ENCODE measurements around the gene SYTL3.

GRCh38 chr6:158607411-158608170 lies 42.3 kb upstream of the SYTL3 start:
- TF ChIP-seq, protein P1, sequence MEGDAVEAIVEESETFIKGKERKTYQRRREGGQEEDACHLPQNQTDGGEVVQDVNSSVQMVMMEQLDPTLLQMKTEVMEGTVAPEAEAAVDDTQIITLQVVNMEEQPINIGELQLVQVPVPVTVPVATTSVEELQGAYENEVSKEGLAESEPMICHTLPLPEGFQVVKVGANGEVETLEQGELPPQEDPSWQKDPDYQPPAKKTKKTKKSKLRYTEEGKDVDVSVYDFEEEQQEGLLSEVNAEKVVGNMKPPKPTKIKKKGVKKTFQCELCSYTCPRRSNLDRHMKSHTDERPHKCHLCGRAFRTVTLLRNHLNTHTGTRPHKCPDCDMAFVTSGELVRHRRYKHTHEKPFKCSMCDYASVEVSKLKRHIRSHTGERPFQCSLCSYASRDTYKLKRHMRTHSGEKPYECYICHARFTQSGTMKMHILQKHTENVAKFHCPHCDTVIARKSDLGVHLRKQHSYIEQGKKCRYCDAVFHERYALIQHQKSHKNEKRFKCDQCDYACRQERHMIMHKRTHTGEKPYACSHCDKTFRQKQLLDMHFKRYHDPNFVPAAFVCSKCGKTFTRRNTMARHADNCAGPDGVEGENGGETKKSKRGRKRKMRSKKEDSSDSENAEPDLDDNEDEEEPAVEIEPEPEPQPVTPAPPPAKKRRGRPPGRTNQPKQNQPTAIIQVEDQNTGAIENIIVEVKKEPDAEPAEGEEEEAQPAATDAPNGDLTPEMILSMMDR (IDR thresholded peaks at IDR 0.05) = no peak
- no peak for TF ChIP-seq POLR2A (IDR thresholded peaks at IDR 0.05)
